WERI-Rb-1 (cell line): ENCODE measurements around the gene RPS6KC1.

Experiments used
- DNase-seq: peaks from one replicate; pipeline ENCODE4 v3.0.0-alpha.2; 2020
- H3K27ac ChIP-seq: fragments of 250-450 bp; sonication (Bioruptor Pico); 2 replicates; pipeline ENCODE4 v1.5.1; 2020; ENCODE audit warnings: mild to moderate bottlenecking, moderate library complexity
- H3K27me3 ChIP-seq: fragments of 250-450 bp; sonication (Bioruptor Pico); 2 replicates; pipeline ENCODE4 v1.5.1; 2021; ENCODE audit warnings: mild to moderate bottlenecking, low read depth, moderate library complexity; ENCODE audit not compliant: insufficient read depth, severe bottlenecking
- H3K36me3 ChIP-seq: fragments of 250-450 bp; sonication (Bioruptor Pico); 2 replicates; pipeline ENCODE4 v1.5.1; 2020; ENCODE audit warnings: mild to moderate bottlenecking, moderate library complexity
- H3K4me3 ChIP-seq: 2 replicates; pipeline ENCODE4 v1.5.1; 2011; ENCODE audit warnings: low read depth, mild to moderate bottlenecking, control low read depth, low read length
- H3K9me3 ChIP-seq: fragments of 250-450 bp; sonication (Bioruptor Pico); 2 replicates; pipeline ENCODE4 v1.5.1; 2021; ENCODE audit warnings: mild to moderate bottlenecking, moderate library complexity; ENCODE audit not compliant: severe bottlenecking
- TF ChIP-seq, protein P1 (sequence below): IDR thresholded peaks from 2 replicates; pipeline ENCODE4 v1.5.1; 2011; ENCODE audit warnings: low read depth, mild to moderate bottlenecking, control low read depth, inconsistent platforms, low read length

The RPS6KC1 gene

GRCh38 chr1:213281640-213282301 lies 230.7 kb downstream of the RPS6KC1 start:
- no peaks in the 10 kb centered on the region for H3K9me3 ChIP-seq
- no peaks in the 10 kb centered on the region for H3K36me3 ChIP-seq
- no peaks in the 10 kb centered on the region for H3K27me3 ChIP-seq
- H3K4me3 ChIP-seq, result no peak overlapping the region
- DNase-seq, result no peak
- TF ChIP-seq, protein P1, sequence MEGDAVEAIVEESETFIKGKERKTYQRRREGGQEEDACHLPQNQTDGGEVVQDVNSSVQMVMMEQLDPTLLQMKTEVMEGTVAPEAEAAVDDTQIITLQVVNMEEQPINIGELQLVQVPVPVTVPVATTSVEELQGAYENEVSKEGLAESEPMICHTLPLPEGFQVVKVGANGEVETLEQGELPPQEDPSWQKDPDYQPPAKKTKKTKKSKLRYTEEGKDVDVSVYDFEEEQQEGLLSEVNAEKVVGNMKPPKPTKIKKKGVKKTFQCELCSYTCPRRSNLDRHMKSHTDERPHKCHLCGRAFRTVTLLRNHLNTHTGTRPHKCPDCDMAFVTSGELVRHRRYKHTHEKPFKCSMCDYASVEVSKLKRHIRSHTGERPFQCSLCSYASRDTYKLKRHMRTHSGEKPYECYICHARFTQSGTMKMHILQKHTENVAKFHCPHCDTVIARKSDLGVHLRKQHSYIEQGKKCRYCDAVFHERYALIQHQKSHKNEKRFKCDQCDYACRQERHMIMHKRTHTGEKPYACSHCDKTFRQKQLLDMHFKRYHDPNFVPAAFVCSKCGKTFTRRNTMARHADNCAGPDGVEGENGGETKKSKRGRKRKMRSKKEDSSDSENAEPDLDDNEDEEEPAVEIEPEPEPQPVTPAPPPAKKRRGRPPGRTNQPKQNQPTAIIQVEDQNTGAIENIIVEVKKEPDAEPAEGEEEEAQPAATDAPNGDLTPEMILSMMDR, result no peak
- no peak overlapping the region for H3K27ac ChIP-seq

DNA sequence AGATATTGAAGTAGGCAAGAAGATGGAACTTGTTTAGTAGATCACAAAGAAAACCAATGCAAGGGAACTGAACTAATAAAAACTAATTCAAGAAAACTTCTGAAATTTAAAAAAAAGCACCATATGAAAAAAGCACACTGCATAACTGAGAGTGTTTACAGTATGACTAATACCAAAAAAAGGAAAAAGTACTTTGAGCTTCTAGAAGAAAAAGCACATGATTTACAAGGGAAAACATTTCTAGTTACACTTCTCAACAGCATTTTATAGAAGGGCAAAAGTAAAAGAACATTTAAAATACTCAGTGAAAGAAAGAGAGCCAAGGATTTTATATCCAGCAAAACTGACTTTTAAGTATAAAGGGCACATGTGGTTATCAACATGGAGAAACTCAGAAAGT lies 233.6 kb downstream of the RPS6KC1 start:
- no peaks in the 10 kb centered on the region for H3K9me3 ChIP-seq
- no peaks in the 10 kb centered on the region for H3K27me3 ChIP-seq
- TF ChIP-seq, protein P1, result no peak
- DNase-seq, result no peak
- H3K4me3 ChIP-seq, result no peak overlapping the region
- H3K36me3 ChIP-seq, result no peaks in the 10 kb centered on the region
- H3K27ac ChIP-seq, result no peak overlapping the region

GRCh38 chr1:213286235-213286634 lies 235.2 kb downstream of the RPS6KC1 start:
- TF ChIP-seq, protein P1, result 0 out of 2 replicates have a peak, but pooled peaks have one; percentile 2
- no peaks in the 10 kb centered on the region for H3K27me3 ChIP-seq
- no peaks in the 10 kb centered on the region for H3K9me3 ChIP-seq
- H3K27ac ChIP-seq, result no peak overlapping the region
- H3K4me3 ChIP-seq, result no peak overlapping the region
- no peak for DNase-seq
- no peaks in the 10 kb centered on the region for H3K36me3 ChIP-seq

GRCh38 chr1:213287987-213288386 lies 236.9 kb downstream of the RPS6KC1 start:
- Histone ChIP-seq H3K27ac (no peak overlapping the region), H3K4me3 (no peak overlapping the region)
- TF ChIP-seq, protein P1, result no peak

GRCh38 chr1:213291526-213291925 lies 240.5 kb downstream of the RPS6KC1 start:
- Histone ChIP-seq H3K27ac (no peak overlapping the region), H3K4me3 (no peak overlapping the region), H3K36me3 (no peaks in the 10 kb centered on the region), H3K27me3 (no peaks in the 10 kb centered on the region), H3K9me3 (no peaks in the 10 kb centered on the region)
- TF ChIP-seq, protein P1, result no peak
- no peak for DNase-seq

More at GRCh38 chr1:213287987-213288386, 236.9 kb downstream of the RPS6KC1 start:
- Histone ChIP-seq H3K36me3 (no peaks in the 10 kb centered on the region), H3K27me3 (no peaks in the 10 kb centered on the region), H3K9me3 (no peaks in the 10 kb centered on the region)
- DNase-seq, result no peak

- Histone ChIP-seq H3K27ac (no peak overlapping the region), H3K9me3 (no peaks in the 10 kb centered on the region), H3K27me3 (no peaks in the 10 kb centered on the region), H3K4me3 (no peak overlapping the region), H3K36me3 (no peaks in the 10 kb centered on the region)
- TF ChIP-seq, protein P1, result no peak
- no peak for DNase-seq
Observed at GRCh38 chr1:213292614-213293013, 241.6 kb downstream of the RPS6KC1 start.
